Smooth muscle cell (in vitro differentiated cells): ENCODE measurements around the gene AGBL4. TPM values are rescaled to one million over a fixed set of nuclear protein-coding genes. Genes with fewer than 3 reads are reported as not detected.

Experiments used
- DNase-seq: peaks from one replicate; lab custom pipeline; 2025; ENCODE audit not compliant: unreplicated experiment; lab: John Stamatoyannopoulos, UW
- H2AFZ ChIP-seq: fragments of 200-600 bp; sonication (generic); 2 replicates; pipeline ENCODE4 v1.6.0; 2016; ENCODE audit warnings: antibody characterized with exemption, low read depth, mild to moderate bottlenecking
- H3F3A ChIP-seq: fragments of 200-600 bp; sonication (generic); 2 replicates; pipeline ENCODE4 v1.6.0; 2017; ENCODE audit warnings: antibody characterized with exemption, low read depth
- H3K27ac ChIP-seq: fragments of 200-600 bp; sonication (generic); 2 replicates; pipeline ENCODE4 v1.5.1; 2016; ENCODE audit warnings: low read depth, mild to moderate bottlenecking
- H3K27me3 ChIP-seq: fragments of 200-600 bp; sonication (generic); 2 replicates; pipeline ENCODE4 v1.6.1; 2016; ENCODE audit warnings: low read depth, mild to moderate bottlenecking
- H3K36me3 ChIP-seq: fragments of 200-600 bp; sonication (generic); 2 replicates; pipeline ENCODE4 v1.5.1; 2016; ENCODE audit warnings: low read depth
- H3K4me1 ChIP-seq: fragments of 200-600 bp; sonication (generic); 2 replicates; pipeline ENCODE4 v1.5.1; 2016; ENCODE audit warnings: low read depth
- H3K4me2 ChIP-seq: fragments of 200-600 bp; sonication (generic); 2 replicates; pipeline ENCODE4 v1.6.0; 2016; ENCODE audit warnings: mild to moderate bottlenecking
- H3K4me3 ChIP-seq: fragments of 200-600 bp; sonication (generic); 2 replicates; pipeline ENCODE4 v1.5.1; 2016; ENCODE audit warnings: mild to moderate bottlenecking
- H3K79me2 ChIP-seq: fragments of 200-600 bp; sonication (generic); 2 replicates; pipeline ENCODE4 v1.6.0; 2016; ENCODE audit warnings: low read depth, mild to moderate bottlenecking
- H3K9ac ChIP-seq: fragments of 200-600 bp; sonication (generic); 2 replicates; pipeline ENCODE4 v1.6.0; 2016; ENCODE audit warnings: low read depth
- H3K9me3 ChIP-seq: fragments of 200-600 bp; sonication (generic); replicated peaks from 2 replicates; pipeline ENCODE4 v1.5.1; 2016; ENCODE audit warnings: low read depth
- H4K20me1 ChIP-seq: fragments of 200-600 bp; sonication (generic); 2 replicates; pipeline ENCODE4 v1.6.0; 2016; ENCODE audit warnings: low read depth
- CTCF ChIP-seq: fragments of 200-600 bp; sonication (generic); IDR thresholded peaks from 2 replicates; pipeline ENCODE4 v1.5.1; 2017; ENCODE audit warnings: borderline replicate concordance, mild to moderate bottlenecking, antibody characterized with exemption; ENCODE audit not compliant: insufficient read depth, poor library complexity, severe bottlenecking
- WGBS: methylation state at CpG from one replicate; pipeline ENCODE4 v1.1.7; 2016; ENCODE audit warnings: low lambda C conversion rate; 5-methylcytosine and 5-hydroxymethylcytosine counted together
- polyA plus RNA-seq: library from polyadenylated mRNA; unstranded; fragments of >200 nt; fragmentation: Nextera tagmentation; extraction: Ambion mirVana; gene quantifications from 2 replicates; pipeline ENCODE4 v1.2.1, GENCODE V29; 2016
- total RNA-seq: library from RNA; depleted of rRNA; stranded (reverse); fragments of >200 nt; gene quantifications from 2 replicates; pipeline ENCODE4 v1.2.3, GENCODE V29; 2014

Gene AGBL4
- total and polyA plus RNA-seq, 2 experiments from 2014 or later = 0.29 TPM; not detected in 1

- no peak for TF ChIP-seq CTCF
- 61% methylated on average over 3 of the region's 3 CpGs for WGBS
- no peaks in the 10 kb centered on the region for H3F3A ChIP-seq
Measured at GRCh38 chr1:49424782-49425181, 599.0 kb downstream of the AGBL4 start.

GRCh38 chr1:49416758-49417157 is 607.0 kb downstream of the AGBL4 start:
- Histone ChIP-seq H4K20me1 (no peaks in the 10 kb centered on the region), H3K27ac (no peak overlapping the region), H3K9ac (no peak overlapping the region), H3F3A (no peaks in the 10 kb centered on the region), H3K79me2 (no peaks in the 10 kb centered on the region), H3K4me3 (no peak overlapping the region), H3K9me3 (peaks cover 12% of the 10 kb centered on the region), H3K4me1 (no peaks in the 10 kb centered on the region), H3K4me2 (no peak overlapping the region), H3K27me3 (no peaks in the 10 kb centered on the region), H2AFZ (no peak overlapping the region), H3K36me3 (no peaks in the 10 kb centered on the region)
- no peak for TF ChIP-seq CTCF
- 63% methylated on average over 1 of the region's 1 CpG for WGBS
- no peak for DNase-seq

More at GRCh38 chr1:49424782-49425181, 599.0 kb downstream of the AGBL4 start:
- Histone ChIP-seq H4K20me1 (no peaks in the 10 kb centered on the region), H3K4me1 (no peaks in the 10 kb centered on the region), H3K27ac (no peak overlapping the region), H3K4me2 (no peak overlapping the region), H3K9me3 (peaks cover 6% of the 10 kb centered on the region), H2AFZ (no peak overlapping the region), H3K27me3 (no peaks in the 10 kb centered on the region), H3K4me3 (no peak overlapping the region), H3K36me3 (no peaks in the 10 kb centered on the region), H3K9ac (no peak overlapping the region), H3K79me2 (no peaks in the 10 kb centered on the region)
- no peak for DNase-seq

- no peak for TF ChIP-seq CTCF
- Histone ChIP-seq H3K27me3 (no peaks in the 10 kb centered on the region), H3K4me1 (no peaks in the 10 kb centered on the region), H4K20me1 (no peaks in the 10 kb centered on the region), H3K27ac (no peak overlapping the region), H3K4me2 (no peak overlapping the region), H2AFZ (no peak overlapping the region), H3F3A (no peaks in the 10 kb centered on the region), H3K4me3 (no peak overlapping the region), H3K9ac (no peak overlapping the region), H3K9me3 (peaks cover 8% of the 10 kb centered on the region), H3K36me3 (no peaks in the 10 kb centered on the region), H3K79me2 (no peaks in the 10 kb centered on the region)
- 66% methylated on average over 2 of the region's 2 CpGs for WGBS
- no peak for DNase-seq
Measured at GRCh38 chr1:49408346-49408745, 615.4 kb downstream of the AGBL4 start.

GRCh38 chr1:49397086-49397485 is 626.7 kb downstream of the AGBL4 start:
- Histone ChIP-seq H3F3A (no peaks in the 10 kb centered on the region), H3K9me3 (peaks cover 11% of the 10 kb centered on the region), H3K4me2 (no peak overlapping the region), H3K27ac (no peak overlapping the region), H3K36me3 (no peaks in the 10 kb centered on the region), H3K4me1 (no peaks in the 10 kb centered on the region), H3K27me3 (no peaks in the 10 kb centered on the region), H3K79me2 (no peaks in the 10 kb centered on the region), H3K4me3 (no peak overlapping the region), H4K20me1 (no peaks in the 10 kb centered on the region), H2AFZ (no peak overlapping the region), H3K9ac (no peak overlapping the region)
- DNase-seq = no peak
- no peak for TF ChIP-seq CTCF
